HG02885 (cell line): ENCODE measurements around the gene FSD1.
"Not testable (repeated sequence)": the region's sequence is repeated elsewhere in the genome, so short reads cannot be mapped to it uniquely, and the experiment has no call there.

ENCODE experiments used
- ATAC-seq: cut with Tn5 transposase; IDR thresholded peaks from one replicate; pipeline ENCODE4 v1.9.1; 2021; ENCODE audit warnings: mild to moderate bottlenecking; ENCODE audit not compliant: unreplicated experiment, poor library complexity

Gene FSD1

DNA sequence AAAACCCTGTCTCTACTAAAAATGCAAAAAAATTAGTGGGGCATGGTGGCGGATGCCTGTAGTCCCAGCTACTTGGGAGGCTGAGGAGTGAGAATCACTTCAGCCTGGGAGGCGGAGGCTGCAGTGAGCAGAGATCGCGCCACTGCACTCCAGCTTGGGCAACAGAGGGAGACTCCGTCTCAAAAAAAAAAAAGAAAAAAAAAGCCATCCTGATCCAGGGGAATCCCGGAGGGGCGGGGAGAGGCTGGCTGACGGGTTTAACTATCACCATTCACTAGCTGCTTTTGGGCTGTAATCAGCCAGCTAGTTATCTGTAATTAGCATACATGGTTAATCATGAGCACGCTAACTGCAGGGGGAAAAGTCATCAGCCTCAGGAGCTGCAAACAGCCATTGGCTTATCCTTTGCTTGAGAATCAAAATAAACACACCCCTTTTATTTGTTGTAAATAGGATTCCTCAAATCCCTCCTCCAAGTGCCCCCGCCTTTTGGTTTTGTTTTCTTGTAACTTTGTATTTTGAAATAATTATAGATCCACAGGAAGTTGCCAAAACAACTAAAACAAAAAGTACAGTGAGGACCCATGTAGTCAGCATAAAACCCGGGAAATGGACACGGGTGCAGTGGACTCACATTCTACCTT lies 9.6 kb downstream of the FSD1 start:
- no peak for ATAC-seq

- ATAC-seq: no peak
Observed at GRCh38 chr19:4316956-4317355, 12.6 kb downstream of the FSD1 start.

DNA sequence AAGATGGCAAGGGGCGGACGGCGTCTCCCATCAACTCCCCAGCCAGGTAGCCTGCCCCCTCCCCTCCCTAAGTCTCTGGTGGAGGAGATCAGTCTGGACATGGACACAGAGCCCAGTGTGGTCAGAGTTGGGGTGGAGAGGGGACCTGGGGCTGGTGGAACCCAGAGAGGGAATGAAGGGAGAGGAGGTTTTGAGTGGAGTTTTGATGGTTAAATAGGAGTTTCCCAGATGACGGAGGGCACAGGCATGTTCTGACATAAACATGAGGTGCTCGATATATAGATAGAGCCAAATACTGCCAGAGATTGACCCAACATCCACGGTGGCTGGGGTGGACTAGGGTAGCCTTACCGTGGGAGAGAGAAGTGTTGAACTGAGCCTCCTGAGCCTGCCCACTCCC lies 14.1 kb downstream of the FSD1 start:
- no peak for ATAC-seq

DNA sequence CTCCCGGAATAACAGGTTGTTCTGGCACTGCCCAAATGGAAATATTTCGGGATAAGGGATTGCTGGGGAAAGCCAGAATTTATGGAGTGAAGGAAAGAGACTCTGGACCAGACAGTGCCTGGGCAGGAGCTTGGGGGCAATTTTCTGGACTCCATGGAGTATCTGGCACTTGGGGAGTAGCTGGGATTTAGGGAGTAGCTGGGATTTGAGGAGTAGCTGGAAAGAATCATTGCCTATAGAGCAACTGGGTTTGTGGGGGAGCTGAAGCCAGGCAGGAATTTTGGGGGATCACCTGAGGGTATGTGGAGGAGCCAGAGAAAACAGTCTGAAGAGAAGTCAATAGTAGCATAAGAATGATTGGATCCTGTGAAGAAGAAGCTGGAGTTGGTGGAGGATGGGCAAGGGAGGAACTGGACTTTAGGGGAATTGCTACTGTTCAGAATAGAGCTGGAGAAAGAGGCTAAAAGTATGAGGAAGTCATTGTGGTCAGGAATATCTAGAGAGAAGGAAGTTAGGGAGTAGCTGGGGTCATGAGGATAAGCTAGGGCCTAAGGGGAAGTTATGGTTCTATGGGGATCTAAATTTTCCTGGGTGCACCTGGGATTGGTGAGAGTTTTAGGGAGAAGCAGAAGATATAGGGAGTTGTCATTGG lies 14.8 kb downstream of the FSD1 start:
- no peak for ATAC-seq

- no peak for ATAC-seq
Observed at GRCh38 chr19:4320419-4320818, 16.0 kb downstream of the FSD1 start.

DNA sequence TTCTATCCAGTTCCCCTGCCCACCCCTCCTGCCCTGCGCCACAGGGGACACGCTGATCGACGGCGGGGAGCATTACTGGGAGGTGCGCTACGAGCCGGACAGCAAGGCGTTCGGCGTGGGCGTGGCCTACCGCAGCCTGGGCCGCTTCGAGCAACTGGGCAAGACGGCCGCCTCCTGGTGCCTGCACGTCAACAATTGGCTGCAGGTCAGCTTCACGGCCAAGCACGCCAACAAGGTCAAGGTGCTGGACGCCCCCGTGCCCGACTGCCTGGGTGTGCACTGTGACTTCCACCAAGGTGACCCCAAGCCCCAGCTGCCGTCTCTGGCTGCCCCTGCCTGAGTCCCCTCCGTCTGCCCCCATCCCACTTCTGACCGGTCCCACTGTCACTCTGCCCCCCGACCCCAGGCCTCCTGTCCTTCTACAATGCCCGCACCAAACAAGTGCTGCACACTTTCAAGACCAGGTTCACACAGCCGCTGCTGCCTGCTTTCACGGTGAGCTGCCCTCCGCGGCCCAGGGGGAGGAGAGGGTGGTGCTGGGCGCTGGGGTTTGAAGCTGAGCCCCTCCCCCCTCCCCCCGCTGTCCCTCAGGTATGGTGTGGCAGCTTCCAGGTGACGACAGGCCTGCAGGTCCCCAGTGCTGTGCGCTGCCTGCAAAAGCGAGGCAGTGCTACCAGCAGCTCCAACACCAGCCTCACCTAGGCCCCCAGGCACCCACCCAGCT lies 18.7 kb downstream of the FSD1 start:
- ATAC-seq: no peak

DNA sequence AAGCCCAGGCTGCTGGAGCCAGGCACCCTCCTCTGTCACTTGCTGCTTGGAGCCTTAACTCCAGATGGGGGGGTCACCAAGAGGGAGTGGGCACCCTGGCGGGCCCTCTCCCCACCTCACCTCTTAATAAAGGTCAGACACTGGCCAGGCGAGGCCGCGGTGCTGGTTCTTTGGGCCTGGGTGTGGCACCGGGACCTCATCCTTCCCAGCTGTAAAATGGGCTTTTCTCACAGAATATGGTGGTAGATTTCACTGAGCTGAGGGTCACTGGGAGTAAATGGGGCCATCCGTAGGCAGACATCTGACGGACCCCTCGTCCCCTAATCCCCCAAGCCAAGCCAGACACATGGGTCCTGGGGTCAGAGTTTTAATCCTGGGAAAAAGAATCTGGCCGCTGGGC lies 19.3 kb downstream of the FSD1 start:
- ATAC-seq: no peak

DNA sequence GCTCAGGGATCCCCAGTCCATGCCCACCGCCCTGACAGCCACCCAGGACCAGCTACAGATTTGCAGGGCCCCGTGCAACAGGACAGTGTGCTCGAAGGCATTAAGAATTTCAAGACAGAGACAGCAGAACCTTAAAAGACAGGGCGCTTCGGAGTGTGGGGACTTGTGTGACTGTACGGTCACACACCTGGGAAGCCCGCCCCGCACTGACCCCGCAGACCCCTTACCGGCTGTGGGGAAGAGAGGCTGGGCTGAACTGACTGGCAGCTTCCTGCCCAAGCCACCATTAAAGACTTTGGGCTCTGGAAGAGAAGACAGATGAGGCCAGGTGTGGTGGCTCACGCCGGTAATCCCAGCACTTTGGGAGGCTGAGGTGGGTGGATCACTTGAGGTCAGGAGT lies 19.8 kb downstream of the FSD1 start:
- no peak for ATAC-seq

DNA sequence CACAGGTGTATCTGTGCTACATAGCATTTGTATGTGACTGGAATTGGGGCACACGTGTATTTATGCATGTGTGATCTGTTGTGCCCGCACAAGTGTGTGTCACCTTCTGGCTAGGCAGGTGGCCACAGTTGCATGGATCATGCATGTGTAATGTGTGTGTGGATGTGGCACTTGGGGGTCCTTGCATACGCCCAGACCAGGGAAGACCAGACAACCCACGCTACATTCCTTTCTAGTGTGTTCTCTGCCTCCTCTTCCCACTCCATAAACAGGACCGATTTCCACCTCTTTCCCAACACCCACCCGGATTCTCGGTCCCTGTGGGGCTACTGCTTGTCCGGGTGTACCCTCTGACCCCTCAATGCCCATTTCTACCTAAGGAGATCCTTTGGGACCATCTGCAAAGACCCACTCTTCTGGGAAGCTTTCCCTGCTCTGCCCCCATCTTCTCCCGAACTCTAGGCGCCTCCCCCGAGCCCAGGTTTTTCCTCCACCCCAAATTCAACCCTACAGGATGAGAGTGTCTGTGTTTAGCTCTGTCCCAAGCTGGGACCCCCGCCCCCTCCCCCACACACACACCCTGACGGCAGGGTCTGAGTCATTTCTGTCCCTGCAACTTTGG lies 21.9 kb downstream of the FSD1 start:
- no peak for ATAC-seq

GRCh38 chr19:4326837-4327251 lies 22.4 kb downstream of the FSD1 start:
- no peak for ATAC-seq

DNA sequence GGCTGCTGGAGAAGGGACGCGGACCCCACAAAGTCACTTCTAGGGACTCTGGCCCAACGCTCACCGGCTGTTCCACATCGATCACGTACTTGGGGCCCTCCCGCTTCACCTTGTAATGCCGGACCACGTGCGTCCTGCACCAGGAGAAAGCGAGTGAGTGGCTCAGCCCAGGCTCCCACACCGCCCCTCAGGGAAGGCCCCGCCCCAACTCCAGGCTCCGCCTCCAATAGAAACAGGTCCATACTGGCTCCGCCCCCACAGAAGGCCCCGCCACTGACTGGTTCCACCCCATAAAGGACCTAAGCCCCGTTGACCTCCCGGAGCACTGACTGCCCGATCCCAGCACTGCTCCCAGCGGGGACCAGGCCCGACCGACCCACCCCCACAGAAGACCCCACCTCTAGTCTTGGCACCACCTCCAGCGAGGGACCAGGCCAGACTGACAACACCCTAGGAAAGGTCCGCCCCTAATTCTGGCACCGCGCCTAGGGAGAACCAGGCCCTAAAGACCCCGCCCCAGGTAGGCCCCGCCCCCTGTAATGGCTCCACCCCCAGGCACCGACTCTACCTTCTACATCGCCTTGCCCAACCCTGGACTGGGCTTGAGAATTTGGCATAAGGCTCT lies 23.0 kb downstream of the FSD1 start:
- ATAC-seq: no peak

GRCh38 chr19:4327877-4328242 lies 23.5 kb downstream of the FSD1 start:
- ATAC-seq: no peak

- ATAC-seq: peak; percentile 78
Observed at GRCh38 chr19:4328243-4328990, 24.0 kb downstream of the FSD1 start.

GRCh38 chr19:4328991-4329681 lies 24.7 kb downstream of the FSD1 start:
- ATAC-seq: not testable (repeated sequence)

GRCh38 chr19:4329858-4330257 lies 25.5 kb downstream of the FSD1 start:
- ATAC-seq: no peak

DNA sequence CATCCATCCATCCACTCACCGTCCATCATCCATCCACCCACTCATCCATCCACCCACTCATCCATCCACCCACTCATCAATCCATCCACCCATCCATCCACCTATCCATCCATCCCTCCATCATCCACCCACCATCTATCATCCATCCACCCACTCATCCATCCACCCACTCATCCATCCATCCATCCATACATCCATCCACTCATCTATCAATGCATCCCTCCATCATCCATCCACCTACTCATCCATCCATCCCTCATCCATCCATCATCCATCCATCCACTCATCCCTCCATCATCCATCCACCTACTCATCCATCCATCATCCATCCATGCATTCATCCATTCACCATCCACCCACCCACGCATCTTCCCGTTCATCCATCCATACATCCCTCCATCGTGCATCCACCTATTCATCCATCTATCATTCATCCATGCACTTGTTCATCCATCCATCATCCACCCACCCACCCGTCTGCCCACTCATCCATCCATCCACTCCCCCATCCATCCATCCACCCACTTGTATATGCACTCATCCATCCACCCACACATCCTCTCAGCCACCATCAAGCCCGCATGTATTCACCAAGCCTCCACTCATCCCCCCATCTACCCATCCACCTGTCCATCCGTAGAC lies 30.7 kb downstream of the FSD1 start:
- ATAC-seq: no peak

- ATAC-seq: no peak
Observed at GRCh38 chr19:4337906-4338440, 33.6 kb downstream of the FSD1 start.

GRCh38 chr19:4338441-4339355 lies 34.3 kb downstream of the FSD1 start, which contains the start of gene STAP2:
Gene STAP2, minus strand, starts transcription at chr19:4338827. Its CDS starts 74 bp downstream, at chr19:4338753.
- no peak for ATAC-seq
